Stimulated activated CD4-positive, alpha-beta T cell treated with anti-CD3 and anti-CD28 coated beads, TNF-alpha, amount 100 ng/mL, for 1 hour (primary cell): ENCODE measurements around the gene CALD1.

Source experiments
- DNase-seq, 3 donors: peaks; one replicate each; pipeline ENCODE4 v3.0.0-alpha.2; 2020; ENCODE audit warnings: low read depth in 3 of 3, low spot score in 1 of 3

Gene CALD1

DNA sequence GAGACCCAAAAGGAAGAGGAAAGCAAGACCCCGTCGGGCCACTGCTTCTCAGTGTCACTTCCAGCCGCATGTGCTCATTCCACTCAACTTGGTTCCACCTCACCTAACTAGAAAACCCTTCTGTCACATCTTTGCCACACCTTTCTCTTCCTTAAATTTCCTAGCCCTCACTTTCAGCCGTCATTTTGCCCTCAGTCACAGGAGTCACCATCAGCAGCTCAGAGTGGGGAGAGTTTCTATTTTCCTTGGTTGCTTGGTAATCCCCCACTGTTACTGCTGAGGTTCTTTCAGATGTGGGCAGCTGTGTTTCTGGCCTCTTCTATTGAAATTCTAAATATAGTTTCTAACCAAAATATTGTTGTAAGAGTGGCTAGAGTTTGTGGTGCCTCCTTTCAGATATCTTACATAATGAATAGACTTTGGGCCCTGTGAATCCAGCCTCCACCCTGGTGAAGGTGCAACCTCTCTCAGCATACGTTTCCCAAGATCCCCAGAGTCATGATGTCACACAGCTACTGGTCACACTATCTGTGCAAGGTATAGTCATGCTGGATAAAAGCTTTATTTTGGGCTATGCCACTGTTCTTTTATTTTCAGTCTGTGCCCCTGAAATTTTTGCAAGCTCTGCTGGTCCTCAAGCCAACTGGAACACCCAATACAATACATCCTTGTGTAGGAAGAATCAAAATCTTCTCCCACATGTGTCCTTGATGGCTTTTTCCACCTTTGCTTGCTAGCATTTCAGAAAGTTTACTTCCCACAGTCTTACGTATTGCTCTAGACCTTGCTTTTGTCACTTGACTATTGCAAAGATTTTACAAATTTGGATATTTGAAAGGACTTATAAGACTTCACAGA is 216.0 kb downstream of the CALD1 start:
- no peak for DNase-seq

GRCh38 chr7:134996097-134996550 is 216.7 kb downstream of the CALD1 start:
- no peak for DNase-seq

GRCh38 chr7:134997214-134997885 is 217.9 kb downstream of the CALD1 start:
- no peak for DNase-seq

DNA sequence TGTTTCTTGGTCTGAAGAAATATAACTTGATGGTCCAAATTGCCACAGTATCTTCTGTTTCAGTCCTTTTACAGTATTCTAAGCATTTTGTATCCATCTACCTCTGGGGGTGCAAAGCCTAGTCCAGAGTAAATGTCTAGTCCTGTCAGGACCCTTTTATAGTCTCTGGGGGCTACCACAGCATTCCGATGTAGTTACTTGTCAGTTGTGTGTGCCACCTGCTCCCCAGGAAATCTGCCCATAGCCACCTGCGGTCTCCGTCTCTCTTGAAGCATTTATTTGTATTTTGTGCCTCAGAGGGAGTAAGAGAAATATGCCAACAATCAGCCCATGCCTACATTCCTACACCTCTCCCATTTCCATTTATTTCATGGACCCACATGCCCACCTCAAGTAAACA is 219.7 kb downstream of the CALD1 start:
- no peak for DNase-seq

DNA sequence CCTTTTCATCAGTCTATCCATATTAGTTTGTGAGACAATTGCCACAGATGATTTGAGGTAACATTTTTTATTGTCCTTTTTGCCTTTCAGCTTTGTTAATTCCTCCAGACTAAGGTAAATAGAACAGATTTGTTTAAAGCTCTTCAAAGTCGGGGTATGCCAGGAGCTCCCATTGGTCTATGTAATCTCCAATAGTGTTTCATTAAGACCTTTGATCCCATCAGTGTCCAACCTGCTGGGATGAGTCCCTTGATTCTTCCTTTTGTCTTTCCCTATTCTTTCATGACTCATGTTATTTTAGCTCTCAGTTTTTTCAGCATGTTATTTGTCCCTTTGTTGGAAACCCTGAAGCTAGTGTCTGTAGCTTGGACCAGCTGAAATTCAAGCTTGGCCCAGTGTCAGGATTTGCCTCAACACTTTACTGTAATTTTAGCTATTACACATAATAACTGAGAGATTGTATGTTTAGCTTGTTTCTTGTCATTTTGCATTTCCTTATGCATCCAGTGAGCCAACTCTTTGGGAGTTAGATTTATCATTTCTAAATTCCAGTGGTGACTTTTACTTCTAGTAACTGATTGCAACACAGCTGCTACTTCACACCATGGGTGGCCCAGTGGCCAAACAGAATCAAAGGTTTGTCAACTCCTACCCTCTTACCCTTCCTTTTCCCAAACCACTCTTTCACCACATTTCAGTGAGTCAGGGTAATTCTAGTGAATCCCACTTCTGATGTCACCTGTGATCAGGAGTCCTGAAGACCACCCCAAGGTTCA is 222.1 kb downstream of the CALD1 start:
- DNase-seq = no peak

- no peak for DNase-seq
Measured at GRCh38 chr7:135012229-135012628, 232.8 kb downstream of the CALD1 start.
